GM21825 (cell line): Measurements from ENCODE around the gene TNFAIP3.

Experiments used
- ATAC-seq: cut with Tn5 transposase; IDR thresholded peaks from one replicate; pipeline ENCODE4 v1.9.1; 2021; ENCODE audit warnings: mild to moderate bottlenecking, moderate library complexity; ENCODE audit not compliant: unreplicated experiment

TNFAIP3 gene

GRCh38 chr6:137896647-137897046 lies 29.6 kb downstream of the TNFAIP3 start:
- ATAC-seq = no peak

GRCh38 chr6:137900815-137901214 lies 33.8 kb downstream of the TNFAIP3 start:
- ATAC-seq = no peak

GRCh38 chr6:137901454-137901853 lies 34.4 kb downstream of the TNFAIP3 start:
- no peak for ATAC-seq

- no peak for ATAC-seq
Observed at GRCh38 chr6:137902699-137903098, 35.6 kb downstream of the TNFAIP3 start.

- no peak for ATAC-seq
Observed at GRCh38 chr6:137903274-137903932, 36.3 kb downstream of the TNFAIP3 start.

- ATAC-seq = peak; percentile 82
Observed at GRCh38 chr6:137903933-137904821, 37.1 kb downstream of the TNFAIP3 start.

- ATAC-seq = peak; percentile 32
Observed at GRCh38 chr6:137904822-137905617, 38.0 kb downstream of the TNFAIP3 start.

- no peak for ATAC-seq
Observed at GRCh38 chr6:137906020-137906472, 39.0 kb downstream of the TNFAIP3 start.

GRCh38 chr6:137907170-137907569 lies 40.1 kb downstream of the TNFAIP3 start:
- no peak for ATAC-seq

- ATAC-seq = no peak
Observed at GRCh38 chr6:137909533-137909932, 42.5 kb downstream of the TNFAIP3 start.

GRCh38 chr6:137910424-137910834 lies 43.4 kb downstream of the TNFAIP3 start:
- ATAC-seq = no peak

- ATAC-seq = no peak
Observed at GRCh38 chr6:137910843-137911456, 43.9 kb downstream of the TNFAIP3 start.

GRCh38 chr6:137911675-137912191 lies 44.7 kb downstream of the TNFAIP3 start:
- ATAC-seq = peak; percentile 48

GRCh38 chr6:137912813-137913212 lies 45.8 kb downstream of the TNFAIP3 start:
- ATAC-seq = no peak

- no peak for ATAC-seq
Observed at GRCh38 chr6:137913434-137913833, 46.4 kb downstream of the TNFAIP3 start.

- no peak for ATAC-seq
Observed at GRCh38 chr6:137913996-137914529, 47.0 kb downstream of the TNFAIP3 start.

GRCh38 chr6:137914530-137915193 lies 47.6 kb downstream of the TNFAIP3 start:
- no peak for ATAC-seq

- ATAC-seq = no peak
Observed at GRCh38 chr6:137915790-137916189, 48.7 kb downstream of the TNFAIP3 start.

- no peak for ATAC-seq
Observed at GRCh38 chr6:137917551-137918325, 50.7 kb downstream of the TNFAIP3 start.
